ENCODE measurements around the gene SCUBE1. TPM values are rescaled to one million over a fixed set of nuclear protein-coding genes. Genes with fewer than 3 reads are reported as not detected.

The SCUBE1 gene
- total and polyA plus RNA-seq, 9 donors = 5.5 to 202 (median 49.0) TPM

- TF ChIP-seq EP300 (IDR thresholded peaks at IDR 0.05) = no peak
- TF ChIP-seq POLR2A (IDR thresholded peaks at IDR 0.05) = no peak
- no peak for TF ChIP-seq CTCF (IDR thresholded peaks at IDR 0.05)
- Histone ChIP-seq H3K4me3 (no peak overlapping the region), H3K4me1 (ENCODE audit: insufficient read depth) (no peaks in the 10 kb centered on the region), H3K36me3 (no peaks in the 10 kb centered on the region), H3K27me3 (no peaks in the 10 kb centered on the region), H3K9me3 (no peaks in the 10 kb centered on the region), H3K27ac (no peak overlapping the region)
- no peak for DNase-seq
- WGBS, 3 donors = 93 to 95% (median 94%) methylated on average over 26 of the region's 26 CpGs
- intact Hi-C loops (cut with DNase I) = no loop called here
Measured at GRCh38 chr22:43201486-43202219, 141.5 kb downstream of the SCUBE1 start.

- H3K9me3 ChIP-seq = no peaks in the 10 kb centered on the region
- TF ChIP-seq EP300 (IDR thresholded peaks at IDR 0.05) (no peak), POLR2A (IDR thresholded peaks at IDR 0.05) (no peak), CTCF (IDR thresholded peaks at IDR 0.05) (no peak)
- intact Hi-C loops (cut with DNase I) = no loop called here
- H3K4me3 ChIP-seq = no peak overlapping the region
- H3K27me3 ChIP-seq = no peaks in the 10 kb centered on the region
- no peak for DNase-seq
- H3K4me1 ChIP-seq (ENCODE audit: insufficient read depth) = no peaks in the 10 kb centered on the region
- no peak overlapping the region for H3K27ac ChIP-seq
- H3K36me3 ChIP-seq = no peaks in the 10 kb centered on the region
- WGBS, 3 donors = 82 to 91% (median 87%) methylated on average over 13 of the region's 13 CpGs
Measured at GRCh38 chr22:43200555-43200954, 142.6 kb downstream of the SCUBE1 start.

GRCh38 chr22:43200031-43200430, 143.1 kb downstream of the SCUBE1 start:
- 85 to 88% (median 87%) methylated on average over 17 of the region's 17 CpGs for WGBS, 3 donors
- no peak for TF ChIP-seq CTCF (IDR thresholded peaks at IDR 0.05)
- TF ChIP-seq EP300 (IDR thresholded peaks at IDR 0.05) = no peak
- no peak for TF ChIP-seq POLR2A (IDR thresholded peaks at IDR 0.05)
- intact Hi-C loops (cut with DNase I) = no loop called here
- Histone ChIP-seq H3K9me3 (no peaks in the 10 kb centered on the region), H3K36me3 (no peaks in the 10 kb centered on the region), H3K4me1 (ENCODE audit: insufficient read depth) (no peaks in the 10 kb centered on the region), H3K4me3 (no peak overlapping the region), H3K27me3 (no peaks in the 10 kb centered on the region), H3K27ac (no peak overlapping the region)
- DNase-seq = no peak

- H3K27ac ChIP-seq = no peak overlapping the region
- TF ChIP-seq CTCF (IDR thresholded peaks at IDR 0.05) (no peak), EP300 (IDR thresholded peaks at IDR 0.05) (no peak)
- no peaks in the 10 kb centered on the region for H3K9me3 ChIP-seq
- H3K4me1 ChIP-seq (ENCODE audit: insufficient read depth) = no peaks in the 10 kb centered on the region
- H3K27me3 ChIP-seq = no peaks in the 10 kb centered on the region
- intact Hi-C loops (cut with DNase I) = no loop called here
- DNase-seq = no peak
- 72 to 86% (median 86%) methylated on average over 11 of the region's 11 CpGs for WGBS, 3 donors
- H3K36me3 ChIP-seq = no peaks in the 10 kb centered on the region
- no peak overlapping the region for H3K4me3 ChIP-seq
Measured at GRCh38 chr22:43199541-43199940, 143.6 kb downstream of the SCUBE1 start.
